ENCODE results near the gene YIPF1. TPM values are rescaled to one million over a fixed set of nuclear protein-coding genes. Genes with fewer than 3 reads are reported as not detected.
"Not testable (repeated sequence)": the region's sequence is repeated elsewhere in the genome, so short reads cannot be mapped to it uniquely, and the experiment has no call there.

The YIPF1 gene
- total RNA-seq, 1 experiment from 2014 or later: 15.8 TPM

DNA sequence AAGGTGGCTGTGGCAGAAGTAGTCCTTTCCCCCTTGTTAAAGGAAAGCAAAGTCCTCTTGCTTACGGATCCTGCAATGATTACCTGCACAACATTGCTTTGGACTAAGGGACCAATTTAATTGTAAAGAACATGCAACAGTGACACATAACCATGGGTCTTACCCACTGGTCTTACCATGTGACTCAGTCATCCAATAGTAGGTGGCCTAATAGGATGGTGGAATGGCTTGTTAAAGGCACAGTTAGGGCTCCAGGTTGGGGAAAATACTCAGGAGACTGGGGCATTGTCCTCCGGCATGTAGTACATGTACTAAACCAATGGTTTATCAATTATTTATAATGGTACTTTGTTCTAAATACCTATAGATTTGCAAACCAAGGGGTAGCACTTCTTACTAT lies 2.1 kb upstream of the YIPF1 start:
- Mint-ChIP-seq H3K4me3 (ENCODE audit: unreplicated experiment) (no peak overlapping the region), H3K27me3 (ENCODE audit: insufficient read depth, unreplicated experiment) (no peaks in the 10 kb centered on the region), H3K27ac (ENCODE audit: low read depth, unreplicated experiment) (no peak overlapping the region), H3K9me3 (ENCODE audit: unreplicated experiment) (no peaks in the 10 kb centered on the region), H3K4me1 (ENCODE audit: insufficient read depth, unreplicated experiment) (peaks cover 7% of the 10 kb centered on the region), H3K36me3 (ENCODE audit: insufficient read depth, unreplicated experiment) (peaks cover 4% of the 10 kb centered on the region)
- intact Hi-C loops (cut with micrococcal nuclease): no loop called here
- no TSS peak for BruUV-seq (replicated peaks)
- DNase-seq (ENCODE audit: unreplicated experiment): no peak
- CTCF ChIA-PET: interaction anchor here (1.6 kb wide), 1 partner anchor 67 kb away, joined by 5 read pairs; no protein-coding TSS in a partner anchor
- POLR2A ChIA-PET: interaction anchor here (1.0 kb wide), 1 partner anchor 53 kb away, joined by 3 read pairs; no protein-coding TSS in a partner anchor
- TF ChIP-seq, protein P1, sequence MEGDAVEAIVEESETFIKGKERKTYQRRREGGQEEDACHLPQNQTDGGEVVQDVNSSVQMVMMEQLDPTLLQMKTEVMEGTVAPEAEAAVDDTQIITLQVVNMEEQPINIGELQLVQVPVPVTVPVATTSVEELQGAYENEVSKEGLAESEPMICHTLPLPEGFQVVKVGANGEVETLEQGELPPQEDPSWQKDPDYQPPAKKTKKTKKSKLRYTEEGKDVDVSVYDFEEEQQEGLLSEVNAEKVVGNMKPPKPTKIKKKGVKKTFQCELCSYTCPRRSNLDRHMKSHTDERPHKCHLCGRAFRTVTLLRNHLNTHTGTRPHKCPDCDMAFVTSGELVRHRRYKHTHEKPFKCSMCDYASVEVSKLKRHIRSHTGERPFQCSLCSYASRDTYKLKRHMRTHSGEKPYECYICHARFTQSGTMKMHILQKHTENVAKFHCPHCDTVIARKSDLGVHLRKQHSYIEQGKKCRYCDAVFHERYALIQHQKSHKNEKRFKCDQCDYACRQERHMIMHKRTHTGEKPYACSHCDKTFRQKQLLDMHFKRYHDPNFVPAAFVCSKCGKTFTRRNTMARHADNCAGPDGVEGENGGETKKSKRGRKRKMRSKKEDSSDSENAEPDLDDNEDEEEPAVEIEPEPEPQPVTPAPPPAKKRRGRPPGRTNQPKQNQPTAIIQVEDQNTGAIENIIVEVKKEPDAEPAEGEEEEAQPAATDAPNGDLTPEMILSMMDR (IDR thresholded peaks at IDR 0.05; ENCODE audit: unreplicated experiment): no peak

DNA sequence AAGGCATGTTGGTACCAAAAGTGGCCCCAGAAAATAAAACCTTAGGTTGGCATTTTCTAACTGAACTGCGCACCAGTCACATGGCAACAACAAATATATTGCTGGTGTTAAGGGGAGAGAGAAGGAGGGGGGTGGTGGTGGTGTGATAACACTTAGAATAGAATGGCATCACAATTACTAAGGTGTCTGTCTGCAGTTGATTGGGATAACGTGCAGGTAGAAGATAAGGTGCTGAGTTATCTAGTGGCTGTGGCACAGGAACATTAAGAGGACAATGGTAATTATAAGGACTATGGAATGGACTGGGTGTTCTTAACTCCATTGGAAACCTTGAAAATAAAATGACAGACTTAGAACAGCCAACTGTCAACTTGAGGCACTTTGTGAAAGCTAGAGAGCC lies 1.4 kb upstream of the YIPF1 start:
- DNase-seq (ENCODE audit: unreplicated experiment): no peak
- H3K27ac Mint-ChIP-seq (ENCODE audit: low read depth, unreplicated experiment): no peak overlapping the region
- no TSS peak for BruUV-seq (replicated peaks)
- H3K36me3 Mint-ChIP-seq (ENCODE audit: insufficient read depth, unreplicated experiment): peaks cover 4% of the 10 kb centered on the region
- H3K4me1 Mint-ChIP-seq (ENCODE audit: insufficient read depth, unreplicated experiment): peaks cover 4% of the 10 kb centered on the region
- TF ChIP-seq, protein P1 (IDR thresholded peaks at IDR 0.05; ENCODE audit: unreplicated experiment): no peak
- ChIA-PET CTCF (interaction anchor here (1.2 kb wide), 1 partner anchor 12 kb away, joined by 4 read pairs; no protein-coding TSS in a partner anchor), POLR2A (interaction anchor here (1.0 to 2.8 kb wide), 2 partner anchors 54 to 55 kb away, joined by 3 to 20 read pairs; partner anchors contain the start of genes IFT25 and LRRC42)
- no peaks in the 10 kb centered on the region for H3K27me3 Mint-ChIP-seq (ENCODE audit: insufficient read depth, unreplicated experiment)
- intact Hi-C loops (cut with micrococcal nuclease): no loop called here
- no peaks in the 10 kb centered on the region for H3K9me3 Mint-ChIP-seq (ENCODE audit: unreplicated experiment)
- no peak overlapping the region for H3K4me3 Mint-ChIP-seq (ENCODE audit: unreplicated experiment)

DNA sequence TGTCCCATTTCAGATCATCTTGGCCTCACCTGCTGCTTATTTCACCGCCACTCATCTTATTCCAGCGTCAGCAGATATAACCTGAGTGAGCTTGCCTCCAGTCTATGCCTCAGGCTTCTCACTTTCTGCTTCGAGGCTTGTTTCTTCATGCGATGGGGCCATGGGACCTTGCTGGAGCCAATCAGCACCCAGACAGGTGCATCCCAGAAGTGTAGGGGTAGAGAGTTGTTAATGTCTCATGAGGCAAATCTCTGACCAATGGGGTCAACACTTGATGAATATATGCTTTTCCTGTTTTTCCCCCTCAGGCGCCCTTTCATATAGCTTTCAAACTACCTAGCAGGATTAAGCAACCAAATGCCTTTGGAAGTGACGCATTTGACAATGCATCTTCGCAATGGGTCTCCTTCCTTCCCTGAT lies 935 bp upstream of the YIPF1 start:
- H3K27me3 Mint-ChIP-seq (ENCODE audit: insufficient read depth, unreplicated experiment): no peaks in the 10 kb centered on the region
- POLR2A ChIA-PET: interaction anchor here (1.2 to 2.8 kb wide), 6 partner anchors 12 to 69 kb away, joined by 4 to 20 read pairs (median 7); partner anchors contain the start of genes IFT25 and LRRC42
- TF ChIP-seq, protein P1 (IDR thresholded peaks at IDR 0.05; ENCODE audit: unreplicated experiment): no peak
- CTCF ChIA-PET: interaction anchor here (1.2 to 1.4 kb wide), 2 partner anchors 11 to 59 kb away, joined by 3 to 4 read pairs; no protein-coding TSS in a partner anchor
- peaks cover 4% of the 10 kb centered on the region for H3K4me1 Mint-ChIP-seq (ENCODE audit: insufficient read depth, unreplicated experiment)
- peaks cover 4% of the 10 kb centered on the region for H3K36me3 Mint-ChIP-seq (ENCODE audit: insufficient read depth, unreplicated experiment)
- peak overlapping the region; percentile 84 for H3K4me3 Mint-ChIP-seq (ENCODE audit: unreplicated experiment)
- H3K27ac Mint-ChIP-seq (ENCODE audit: low read depth, unreplicated experiment): peak overlapping the region; percentile 93
- no peaks in the 10 kb centered on the region for H3K9me3 Mint-ChIP-seq (ENCODE audit: unreplicated experiment)
- BruUV-seq (replicated peaks): no TSS peak
- DNase-seq (ENCODE audit: unreplicated experiment): peak; percentile 48
- intact Hi-C loops (cut with micrococcal nuclease): no loop called here

DNA sequence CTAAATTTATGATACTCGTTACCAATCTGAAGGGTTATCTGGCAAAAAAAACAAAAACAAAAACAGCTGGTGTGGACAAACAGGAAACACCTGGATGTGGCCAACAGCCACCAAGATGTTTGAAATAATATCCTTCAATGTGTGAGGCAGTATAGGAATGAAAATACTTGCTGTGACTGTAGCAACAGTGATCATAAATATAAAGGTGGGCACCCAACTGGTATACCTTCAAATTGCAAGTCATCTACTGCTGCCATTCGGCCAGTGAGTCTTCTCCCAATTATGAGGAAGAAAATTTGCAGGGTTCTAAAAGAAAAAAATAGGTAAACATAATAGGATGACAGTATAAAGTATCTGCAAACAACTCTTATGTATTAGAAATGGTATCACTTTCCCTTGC lies 916 bp downstream of the YIPF1 start:
- Mint-ChIP-seq H3K4me3 (ENCODE audit: unreplicated experiment) (peak overlapping the region; percentile 84), H3K9me3 (ENCODE audit: unreplicated experiment) (no peaks in the 10 kb centered on the region), H3K36me3 (ENCODE audit: insufficient read depth, unreplicated experiment) (peaks cover 10% of the 10 kb centered on the region), H3K4me1 (ENCODE audit: insufficient read depth, unreplicated experiment) (peaks cover 4% of the 10 kb centered on the region), H3K27me3 (ENCODE audit: insufficient read depth, unreplicated experiment) (no peaks in the 10 kb centered on the region), H3K27ac (ENCODE audit: low read depth, unreplicated experiment) (peak overlapping the region; percentile 93)
- no peak for DNase-seq (ENCODE audit: unreplicated experiment)
- ChIA-PET POLR2A (interaction anchor here (1.0 to 2.8 kb wide), 4 partner anchors 57 to 163 kb away, joined by 3 to 20 read pairs (median 8); partner anchors contain the start of genes IFT25 and LRRC42), CTCF (interaction anchor here (0.6 to 1.3 kb wide), 4 partner anchors 10 to 163 kb away, joined by 3 to 6 read pairs (median 4); no protein-coding TSS in a partner anchor)
- TF ChIP-seq, protein P1 (IDR thresholded peaks at IDR 0.05; ENCODE audit: unreplicated experiment): no peak
- intact Hi-C loops (cut with micrococcal nuclease): no loop called here
- no TSS peak for BruUV-seq (replicated peaks)

DNA sequence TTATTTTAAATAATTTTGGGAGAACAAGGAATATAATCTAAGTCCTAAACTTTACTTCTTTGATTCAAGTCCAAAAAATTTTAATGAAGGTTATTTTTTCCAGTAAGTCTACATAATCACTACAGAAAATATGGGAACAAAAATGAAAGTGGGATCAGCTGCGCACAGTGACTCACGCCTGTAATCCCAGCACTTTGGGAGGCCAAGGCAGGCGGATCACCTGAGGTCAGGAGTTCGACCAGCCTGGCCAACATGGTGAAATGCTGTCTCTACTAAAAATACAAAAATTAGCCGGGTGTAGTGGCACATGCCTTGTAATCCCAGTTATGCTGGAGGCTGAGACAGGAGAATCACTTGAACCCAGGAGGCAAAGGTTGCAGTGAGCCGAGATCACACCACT lies 6.0 kb downstream of the YIPF1 start:
- H3K4me3 Mint-ChIP-seq (ENCODE audit: unreplicated experiment); BruUV-seq (replicated peaks); H3K4me1 Mint-ChIP-seq (ENCODE audit: insufficient read depth, unreplicated experiment); H3K27ac Mint-ChIP-seq (ENCODE audit: low read depth, unreplicated experiment); H3K9me3 Mint-ChIP-seq (ENCODE audit: unreplicated experiment); DNase-seq (ENCODE audit: unreplicated experiment); intact Hi-C loops (cut with micrococcal nuclease); H3K27me3 Mint-ChIP-seq (ENCODE audit: insufficient read depth, unreplicated experiment): not testable (repeated sequence)
- H3K36me3 Mint-ChIP-seq (ENCODE audit: insufficient read depth, unreplicated experiment): peaks cover 31% of the 10 kb centered on the region
- ChIA-PET CTCF (interaction anchor here (5.7 to 10.4 kb wide), 2 partner anchors 24 to 76 kb away, joined by 67 to 151 read pairs; no protein-coding TSS in a partner anchor), POLR2A (interaction anchor here (1.3 kb wide), 1 partner anchor 62 kb away, joined by 3 read pairs; the partner anchor contains the start of gene IFT25)

DNA sequence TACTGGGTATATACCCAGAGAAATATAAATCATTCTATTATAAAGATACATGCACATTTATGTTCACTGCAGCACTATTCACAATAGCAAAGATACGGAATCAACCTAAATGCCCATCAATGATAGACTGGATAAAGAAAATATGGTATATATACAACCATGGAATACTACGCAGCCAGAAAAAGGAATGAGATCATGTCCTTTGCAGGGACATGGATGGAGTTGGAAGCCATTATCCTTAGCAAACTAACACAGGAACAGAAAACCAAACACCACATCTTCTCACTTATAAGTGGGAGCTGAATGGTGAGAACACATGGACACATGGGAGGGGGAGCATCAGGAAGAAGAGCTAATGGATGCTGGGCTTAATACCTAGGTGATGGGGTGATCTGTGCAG lies 7.7 kb downstream of the YIPF1 start:
- H3K4me3 Mint-ChIP-seq (ENCODE audit: unreplicated experiment); H3K27ac Mint-ChIP-seq (ENCODE audit: low read depth, unreplicated experiment); H3K9me3 Mint-ChIP-seq (ENCODE audit: unreplicated experiment); POLR2A ChIA-PET; H3K4me1 Mint-ChIP-seq (ENCODE audit: insufficient read depth, unreplicated experiment); H3K27me3 Mint-ChIP-seq (ENCODE audit: insufficient read depth, unreplicated experiment); BruUV-seq (replicated peaks); intact Hi-C loops (cut with micrococcal nuclease); DNase-seq (ENCODE audit: unreplicated experiment): not testable (repeated sequence)
- H3K36me3 Mint-ChIP-seq (ENCODE audit: insufficient read depth, unreplicated experiment): peaks cover 34% of the 10 kb centered on the region
- CTCF ChIA-PET: interaction anchor here (0.6 to 10.4 kb wide), 6 partner anchors 17 to 85 kb away, joined by 3 to 151 read pairs (median 4); no protein-coding TSS in a partner anchor

All from MCF 10A (cell line).